HCEC 1CT (cell line): ENCODE data around the gene NFIA.

ENCODE experiments used
- DNase-seq: peaks from one replicate; pipeline ENCODE4 v3.0.0-alpha.2; 2017

Gene NFIA

GRCh38 chr1:61348025-61348665, 265.8 kb downstream of the NFIA start:
- no peak for DNase-seq

- DNase-seq: no peak
Measured at GRCh38 chr1:61352845-61353435, 270.6 kb downstream of the NFIA start.

DNA sequence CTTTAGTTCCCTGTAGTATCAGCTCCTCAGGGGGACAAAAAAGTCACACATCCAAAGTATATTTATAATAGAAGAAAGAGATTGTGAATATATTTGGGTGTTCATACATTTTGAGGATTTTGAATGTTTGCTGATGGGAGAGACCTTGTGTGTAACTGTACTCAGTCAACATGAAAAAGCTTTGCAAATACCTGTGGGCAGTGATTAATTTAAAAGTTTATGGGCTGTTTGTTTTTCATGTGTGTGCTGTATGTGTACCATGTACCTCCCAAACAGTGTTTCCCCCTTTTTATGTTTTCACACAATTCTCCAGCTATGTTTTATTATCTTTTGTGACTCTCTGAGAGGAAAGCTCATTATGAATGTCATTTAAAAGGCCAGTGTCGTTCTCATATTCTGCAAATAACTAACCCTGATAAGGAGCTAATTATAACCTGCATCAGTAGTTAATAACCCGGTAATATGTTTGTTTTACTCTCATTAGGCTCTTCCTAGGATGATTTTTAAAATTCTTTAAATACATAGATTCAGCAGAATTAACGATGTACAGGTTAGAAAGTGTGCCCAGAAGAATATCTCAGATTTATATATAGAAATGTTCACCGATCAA, 271.5 kb downstream of the NFIA start:
- DNase-seq: no peak

DNA sequence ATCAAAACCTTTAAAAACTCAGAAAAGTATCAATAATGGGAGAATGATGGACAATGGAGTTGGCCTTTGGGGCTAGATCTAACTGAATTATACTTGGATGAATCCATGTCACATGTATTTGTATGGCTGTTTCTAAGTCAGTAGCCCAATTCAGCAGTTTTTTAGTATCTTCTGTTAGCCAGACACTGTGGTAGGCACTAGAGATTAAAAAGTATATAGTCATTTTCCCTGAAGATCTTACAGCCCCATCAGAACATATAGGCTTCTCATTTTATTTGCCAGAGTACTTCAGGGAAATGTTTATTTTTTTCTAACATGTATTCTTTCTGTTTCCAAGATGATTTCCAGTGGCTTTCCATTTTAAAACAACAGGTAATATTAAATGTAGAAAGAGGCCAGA, 273.7 kb downstream of the NFIA start:
- DNase-seq: no peak

GRCh38 chr1:61356995-61357394, 274.6 kb downstream of the NFIA start:
- DNase-seq: no peak

GRCh38 chr1:61357539-61357938, 275.2 kb downstream of the NFIA start:
- DNase-seq: no peak

DNA sequence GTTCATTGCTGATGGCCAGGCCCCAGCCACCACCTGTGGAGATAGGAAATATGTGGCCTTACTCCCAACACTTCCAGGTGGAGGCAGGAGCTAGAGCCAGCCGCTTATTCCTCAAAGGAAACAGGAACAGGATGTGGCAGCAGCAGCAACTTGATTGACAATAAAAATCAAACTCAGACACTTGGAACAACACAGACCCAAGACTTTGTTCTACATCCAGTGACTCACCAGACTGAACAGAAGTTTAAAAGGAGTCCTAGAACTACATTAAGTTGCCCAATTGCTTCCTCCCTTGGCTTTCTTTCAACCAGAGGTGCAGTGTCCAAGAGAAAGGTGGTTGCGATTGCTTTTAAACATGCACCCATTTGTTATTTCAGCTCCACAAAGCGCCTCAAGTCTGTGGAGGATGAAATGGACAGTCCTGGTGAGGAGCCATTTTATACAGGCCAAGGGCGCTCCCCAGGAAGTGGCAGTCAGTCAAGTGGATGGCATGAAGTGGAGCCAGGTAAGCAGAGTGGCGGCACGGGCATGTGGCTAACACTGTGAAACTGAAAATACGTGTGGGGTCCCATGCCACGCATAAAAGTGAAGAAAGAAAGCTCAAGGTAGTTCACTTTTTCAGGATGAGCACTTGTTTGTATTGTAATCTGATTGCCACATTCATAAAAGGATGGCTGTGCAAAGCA, 276.6 kb downstream of the NFIA start:
- no peak for DNase-seq

- DNase-seq: no peak
Measured at GRCh38 chr1:61361931-61362330, 279.6 kb downstream of the NFIA start.

DNA sequence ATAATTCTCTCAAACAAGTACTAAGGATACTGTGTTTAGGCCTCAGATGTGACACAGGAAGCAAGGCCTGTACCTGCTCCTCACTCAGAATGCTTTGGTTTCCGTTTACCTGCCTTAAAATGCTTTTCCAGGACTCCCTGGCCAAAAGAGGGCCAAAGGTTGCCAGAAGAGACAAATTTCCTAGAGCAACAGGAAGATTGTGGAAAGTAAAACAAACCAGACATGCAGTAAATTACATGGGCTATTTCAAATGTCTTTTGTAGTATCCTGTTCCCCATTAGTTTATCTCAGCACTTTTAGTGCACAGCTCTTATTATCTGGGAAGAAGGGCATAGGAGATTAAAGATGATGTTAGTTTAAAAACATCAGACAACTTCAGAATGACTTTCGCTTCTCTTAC, 280.0 kb downstream of the NFIA start:
- DNase-seq: no peak

DNA sequence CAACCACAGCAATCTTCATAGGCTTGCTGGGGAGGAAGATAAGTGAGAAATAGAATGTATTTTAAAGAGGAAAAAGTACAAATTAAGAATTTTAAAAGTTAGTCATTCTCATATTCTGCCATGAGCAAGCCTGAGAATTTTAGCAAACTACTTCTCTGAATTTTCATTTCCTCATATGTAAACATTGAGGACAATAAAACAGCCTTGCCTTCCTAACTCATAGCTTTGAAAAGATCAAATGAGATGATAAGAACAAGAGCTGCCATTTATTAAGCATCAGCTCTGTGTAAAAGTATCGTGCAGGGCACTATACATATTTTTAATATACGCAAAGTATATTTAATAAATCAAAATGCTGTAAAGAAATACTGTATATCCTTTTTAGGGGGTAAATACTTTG, 286.0 kb downstream of the NFIA start:
- DNase-seq: no peak

DNA sequence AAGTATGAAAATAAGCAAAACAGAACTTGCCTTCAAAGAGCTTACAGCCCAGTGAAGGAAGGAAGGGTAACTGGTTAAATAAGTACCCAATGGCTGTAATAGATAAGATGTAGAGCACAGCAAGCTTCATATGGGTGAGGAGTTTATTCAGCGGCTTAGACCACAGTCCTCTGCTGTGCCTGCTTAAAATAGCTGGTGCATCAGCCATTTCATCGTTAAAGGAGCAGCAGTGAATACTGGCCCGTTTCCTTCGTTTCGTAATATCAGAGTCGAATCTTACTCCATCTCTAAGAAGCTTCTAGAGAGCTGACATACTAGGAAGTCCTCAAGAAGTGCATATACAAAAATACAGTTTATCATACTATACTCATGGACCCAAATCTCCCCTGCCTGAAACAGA, 286.5 kb downstream of the NFIA start:
- DNase-seq: no peak

DNA sequence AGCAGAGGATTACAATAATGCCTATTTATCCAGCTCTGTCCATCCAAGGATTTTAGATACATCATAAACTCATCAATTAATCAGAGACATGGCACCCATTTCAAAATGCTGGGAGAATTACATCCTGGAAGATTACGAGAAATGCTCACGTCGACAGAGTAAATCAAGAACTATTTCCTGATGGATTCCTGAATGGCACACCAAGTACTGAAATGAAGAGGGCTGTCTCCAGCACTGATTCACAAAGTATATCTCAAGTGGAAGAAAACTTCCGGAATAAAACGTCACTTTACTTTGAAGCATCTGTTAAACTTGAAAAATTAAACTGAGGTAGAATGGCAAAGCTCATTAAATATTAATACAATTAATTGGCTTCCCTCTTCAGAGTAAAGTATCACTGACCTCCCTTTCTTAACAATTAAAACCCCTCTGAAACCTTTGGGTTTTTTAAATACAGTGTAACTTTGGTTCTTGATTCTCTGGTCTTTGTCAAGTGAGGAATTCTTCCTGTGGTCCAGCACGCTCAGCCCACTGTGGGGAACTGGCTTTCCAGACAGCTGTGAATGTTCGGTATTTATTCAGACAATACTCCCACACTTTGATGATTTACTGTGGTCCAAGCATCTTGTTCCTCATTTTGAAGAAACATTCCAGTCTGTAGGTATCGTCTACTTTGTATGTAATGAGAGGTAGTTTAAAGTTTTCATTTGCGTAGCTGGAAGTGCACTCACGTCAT, 288.0 kb downstream of the NFIA start:
- no peak for DNase-seq

DNA sequence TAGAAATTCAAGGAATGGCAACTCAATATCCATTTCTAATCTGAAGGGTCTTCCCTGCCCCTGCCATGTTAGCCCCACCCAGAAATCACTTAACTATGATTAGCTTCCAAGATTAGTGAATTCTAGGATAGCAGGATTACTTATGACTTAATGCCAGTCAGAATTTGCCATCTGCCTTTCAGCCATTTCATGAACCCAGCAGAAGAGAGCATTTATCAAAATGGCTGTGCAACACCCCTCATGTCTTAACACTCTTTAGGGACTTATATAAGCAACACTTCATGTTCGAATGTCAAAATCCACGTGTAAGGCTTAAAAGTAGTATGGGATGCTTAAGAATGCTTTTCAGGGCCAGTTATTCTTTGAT, 288.5 kb downstream of the NFIA start:
- DNase-seq: no peak

- DNase-seq: no peak
Measured at GRCh38 chr1:61372944-61373343, 290.6 kb downstream of the NFIA start.

DNA sequence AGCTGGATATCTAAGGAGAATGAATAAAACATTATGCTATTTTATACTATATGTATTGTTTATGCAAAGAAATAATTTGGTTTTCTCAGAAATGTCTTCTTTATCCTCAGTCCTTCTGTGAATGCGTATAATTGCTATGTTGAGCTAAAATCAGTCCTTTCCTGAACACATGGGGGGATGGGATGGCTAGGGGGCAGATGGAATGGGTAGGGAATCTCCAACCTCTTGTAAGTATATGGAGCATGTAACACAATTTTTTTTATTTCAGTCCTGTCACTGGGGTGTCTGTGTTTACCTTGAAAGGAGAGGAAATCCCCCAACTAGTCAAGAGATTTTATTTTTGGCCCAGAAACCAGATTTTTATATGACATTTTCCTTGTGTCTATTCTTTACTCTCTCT, 291.8 kb downstream of the NFIA start:
- DNase-seq: no peak

GRCh38 chr1:61375082-61375880, 292.9 kb downstream of the NFIA start:
- DNase-seq: no peak

DNA sequence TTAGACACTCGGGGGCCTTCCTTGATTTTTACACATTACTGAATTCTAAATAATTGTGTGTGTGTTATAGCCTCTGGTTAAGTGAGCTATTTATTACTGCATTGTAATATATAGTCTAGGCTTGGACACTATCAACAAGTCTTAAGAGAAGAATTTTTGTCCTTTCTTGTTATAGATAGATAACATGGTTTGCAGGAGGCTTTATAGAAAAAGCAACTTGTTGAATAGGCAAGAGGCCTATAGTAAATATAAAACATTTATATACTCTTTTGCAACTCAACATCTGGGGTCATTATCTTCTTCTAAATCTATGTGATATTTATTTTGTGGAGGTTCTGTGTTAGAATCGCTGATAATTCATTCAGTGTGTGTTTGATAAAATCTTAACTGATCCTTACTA, 293.8 kb downstream of the NFIA start:
- no peak for DNase-seq

DNA sequence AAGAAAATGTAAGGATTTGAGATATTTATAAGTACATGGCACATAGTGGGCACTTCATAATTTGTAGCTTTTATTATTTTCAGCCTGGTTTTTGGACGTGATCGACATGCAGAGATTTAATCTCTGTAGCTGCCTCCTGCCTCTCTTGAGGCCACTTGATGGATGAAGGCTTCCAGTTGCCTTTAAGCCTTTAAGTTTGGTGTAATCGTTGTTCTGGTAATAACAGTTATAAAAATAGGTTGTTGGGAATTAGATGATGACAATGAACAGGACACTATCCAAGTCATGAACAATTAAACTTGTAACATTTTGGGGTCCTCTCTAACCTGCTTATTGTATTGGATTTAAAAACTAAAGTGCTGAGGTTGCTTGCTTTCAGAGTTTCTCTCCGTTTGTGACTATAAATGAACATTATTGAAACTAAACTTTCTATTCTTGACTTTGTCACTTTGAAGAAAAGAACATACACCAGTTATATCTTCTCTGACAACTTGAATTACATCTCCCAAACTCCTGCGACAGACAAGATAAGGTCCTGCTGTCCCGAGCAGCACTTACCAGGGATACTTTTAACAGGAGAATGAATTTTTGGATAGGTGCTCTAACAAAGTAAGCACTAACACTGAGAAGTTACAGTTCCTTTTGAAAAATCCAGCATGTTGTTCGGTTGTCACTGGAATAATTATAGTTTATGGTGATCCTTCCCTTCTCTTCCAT, 295.0 kb downstream of the NFIA start:
- DNase-seq: no peak

DNA sequence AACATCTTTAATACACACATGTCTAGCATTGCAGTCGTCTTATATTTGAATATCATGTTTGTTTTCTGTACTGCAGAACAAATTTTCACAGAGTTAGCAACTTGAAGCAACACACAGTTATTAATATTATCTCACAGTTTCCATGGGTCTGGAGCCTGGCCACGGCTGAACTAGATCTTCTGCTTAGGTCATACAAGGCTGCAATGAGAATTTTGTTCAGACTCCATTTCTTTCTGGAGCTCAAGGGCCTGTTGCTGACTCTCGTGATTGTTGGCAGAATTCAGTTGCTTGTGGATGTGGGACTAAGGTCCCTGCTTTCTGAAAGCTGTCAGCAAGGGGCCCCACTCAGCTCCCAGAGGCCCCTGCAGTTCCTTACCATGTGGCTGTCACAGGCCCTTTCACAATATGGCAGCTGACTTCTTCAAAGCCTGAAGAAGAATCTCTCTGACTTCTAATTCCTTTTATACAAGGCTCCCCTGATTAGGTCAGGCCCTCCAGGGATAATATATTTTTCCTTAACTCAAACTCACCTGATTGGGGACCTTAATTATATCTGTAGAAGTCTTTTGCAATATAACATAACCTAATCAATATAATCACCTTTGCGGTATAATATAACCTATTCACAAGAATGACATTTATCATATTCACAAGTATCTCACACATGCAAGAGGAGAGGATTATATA, 296.3 kb downstream of the NFIA start:
- DNase-seq: no peak

DNA sequence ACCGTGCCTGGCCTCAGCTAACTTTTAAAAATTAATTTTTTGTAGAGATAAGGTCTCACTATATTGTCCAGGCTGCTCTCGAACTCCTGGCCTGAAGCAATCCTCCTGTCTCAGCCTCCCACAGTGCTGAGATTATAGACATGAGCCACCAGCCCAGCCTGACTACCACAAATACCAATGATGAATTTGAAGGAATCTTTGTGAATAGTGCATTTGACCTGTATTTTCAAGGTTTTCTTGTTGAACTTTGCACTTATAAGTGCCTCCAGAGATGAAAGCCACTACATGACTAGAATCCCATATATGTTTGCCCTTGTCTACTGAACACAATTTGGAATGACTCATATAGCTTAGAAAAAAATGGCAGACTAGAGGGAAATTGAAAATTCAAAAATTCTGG, 297.3 kb downstream of the NFIA start:
- DNase-seq: no peak

GRCh38 chr1:61380561-61380960, 298.2 kb downstream of the NFIA start:
- no peak for DNase-seq
